ENCODE results near the gene DPP7. TPM values are rescaled to one million over a fixed set of nuclear protein-coding genes. Genes with fewer than 3 reads are reported as not detected.

Gene DPP7
- total RNA-seq, 1 donor from 2014 or later = 137 TPM

GRCh38 chr9:137067860-137068538 is 46.5 kb downstream of the DPP7 start:
- TF ChIP-seq, protein P1, sequence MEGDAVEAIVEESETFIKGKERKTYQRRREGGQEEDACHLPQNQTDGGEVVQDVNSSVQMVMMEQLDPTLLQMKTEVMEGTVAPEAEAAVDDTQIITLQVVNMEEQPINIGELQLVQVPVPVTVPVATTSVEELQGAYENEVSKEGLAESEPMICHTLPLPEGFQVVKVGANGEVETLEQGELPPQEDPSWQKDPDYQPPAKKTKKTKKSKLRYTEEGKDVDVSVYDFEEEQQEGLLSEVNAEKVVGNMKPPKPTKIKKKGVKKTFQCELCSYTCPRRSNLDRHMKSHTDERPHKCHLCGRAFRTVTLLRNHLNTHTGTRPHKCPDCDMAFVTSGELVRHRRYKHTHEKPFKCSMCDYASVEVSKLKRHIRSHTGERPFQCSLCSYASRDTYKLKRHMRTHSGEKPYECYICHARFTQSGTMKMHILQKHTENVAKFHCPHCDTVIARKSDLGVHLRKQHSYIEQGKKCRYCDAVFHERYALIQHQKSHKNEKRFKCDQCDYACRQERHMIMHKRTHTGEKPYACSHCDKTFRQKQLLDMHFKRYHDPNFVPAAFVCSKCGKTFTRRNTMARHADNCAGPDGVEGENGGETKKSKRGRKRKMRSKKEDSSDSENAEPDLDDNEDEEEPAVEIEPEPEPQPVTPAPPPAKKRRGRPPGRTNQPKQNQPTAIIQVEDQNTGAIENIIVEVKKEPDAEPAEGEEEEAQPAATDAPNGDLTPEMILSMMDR (IDR thresholded peaks at IDR 0.05; ENCODE audit: insufficient read depth, low read length, poor library complexity, severe bottlenecking) = peak; percentile 91
- Histone ChIP-seq H3K4me3 (ENCODE audit: low read depth, low read length) (no peak overlapping the region), H3K27me3 (ENCODE audit: control insufficient read depth, insufficient read depth, low read length) (no peaks in the 10 kb centered on the region), H3K36me3 (ENCODE audit: control insufficient read depth, insufficient read depth, low read length) (no peaks in the 10 kb centered on the region)
- DNase-seq (ENCODE audit: low read depth) = no peak

GRCh38 chr9:137066096-137066861 is 48.3 kb downstream of the DPP7 start:
- Histone ChIP-seq H3K36me3 (ENCODE audit: control insufficient read depth, insufficient read depth, low read length) (no peaks in the 10 kb centered on the region), H3K27me3 (ENCODE audit: control insufficient read depth, insufficient read depth, low read length) (no peaks in the 10 kb centered on the region), H3K4me3 (ENCODE audit: low read depth, low read length) (no peak overlapping the region)
- no peak for DNase-seq (ENCODE audit: low read depth)
- TF ChIP-seq, protein P1 (IDR thresholded peaks at IDR 0.05; ENCODE audit: insufficient read depth, low read length, poor library complexity, severe bottlenecking) = no peak

DNA sequence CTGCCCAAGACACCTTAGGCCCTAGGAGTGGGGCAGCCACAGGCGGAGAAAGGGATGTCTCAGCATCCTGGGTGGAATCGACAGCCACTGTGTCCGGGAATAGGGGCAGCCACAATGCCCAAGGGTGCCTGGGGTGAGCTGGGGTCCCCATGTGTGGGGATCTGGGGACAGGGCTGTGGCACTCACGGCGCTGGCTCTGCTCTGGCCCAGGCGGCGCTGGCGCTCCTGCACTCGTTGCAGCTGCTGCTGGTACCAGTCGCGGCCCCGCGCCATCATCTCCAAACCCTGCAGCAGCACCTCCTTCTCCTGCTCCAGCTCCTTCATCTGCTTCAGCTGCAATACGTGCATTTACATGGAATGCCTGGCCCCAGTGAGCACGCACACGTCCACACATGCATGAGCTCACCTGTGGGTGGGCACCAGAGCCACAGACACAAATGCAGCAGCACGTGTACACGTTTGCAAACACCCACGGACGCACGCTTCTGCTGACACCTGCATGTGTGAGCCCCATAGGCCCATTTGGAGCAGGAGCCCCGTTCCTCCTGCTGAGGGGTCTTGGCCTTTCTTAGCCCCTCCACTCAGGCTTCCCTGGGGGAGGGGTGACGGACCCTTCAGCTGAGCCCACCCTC is 49.1 kb downstream of the DPP7 start:
- DNase-seq (ENCODE audit: low read depth) = no peak
- Histone ChIP-seq H3K4me3 (ENCODE audit: low read depth, low read length) (no peak overlapping the region), H3K27me3 (ENCODE audit: control insufficient read depth, insufficient read depth, low read length) (no peaks in the 10 kb centered on the region), H3K36me3 (ENCODE audit: control insufficient read depth, insufficient read depth, low read length) (no peaks in the 10 kb centered on the region)
- TF ChIP-seq, protein P1 (IDR thresholded peaks at IDR 0.05; ENCODE audit: insufficient read depth, low read length, poor library complexity, severe bottlenecking) = no peak

DNA sequence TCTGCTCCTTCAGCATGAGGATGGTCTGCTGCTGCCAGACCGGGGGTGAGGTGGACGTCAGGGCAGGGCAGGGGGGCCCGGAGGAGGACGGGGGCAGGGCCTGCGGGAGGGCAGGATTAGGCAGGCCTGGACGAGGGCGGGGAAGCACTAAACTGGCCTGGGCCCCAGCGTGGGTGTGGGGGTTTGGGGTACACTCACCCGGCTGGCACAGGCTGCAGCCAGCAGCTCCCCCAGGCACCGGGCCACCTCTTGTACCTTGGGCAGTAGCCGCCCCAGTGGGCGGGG is 49.7 kb downstream of the DPP7 start:
- no peak for DNase-seq (ENCODE audit: low read depth)
- Histone ChIP-seq H3K4me3 (ENCODE audit: low read depth, low read length) (no peak overlapping the region), H3K36me3 (ENCODE audit: control insufficient read depth, insufficient read depth, low read length) (no peaks in the 10 kb centered on the region), H3K27me3 (ENCODE audit: control insufficient read depth, insufficient read depth, low read length) (no peaks in the 10 kb centered on the region)
- TF ChIP-seq, protein P1 (IDR thresholded peaks at IDR 0.05; ENCODE audit: insufficient read depth, low read length, poor library complexity, severe bottlenecking) = no peak

GRCh38 chr9:137064027-137064879 is 50.3 kb downstream of the DPP7 start:
- Histone ChIP-seq H3K36me3 (ENCODE audit: control insufficient read depth, insufficient read depth, low read length) (no peaks in the 10 kb centered on the region), H3K4me3 (ENCODE audit: low read depth, low read length) (no peak overlapping the region), H3K27me3 (ENCODE audit: control insufficient read depth, insufficient read depth, low read length) (no peaks in the 10 kb centered on the region)
- DNase-seq (ENCODE audit: low read depth) = no peak
- TF ChIP-seq, protein P1 (IDR thresholded peaks at IDR 0.05; ENCODE audit: insufficient read depth, low read length, poor library complexity, severe bottlenecking) = peak; percentile 94

Data from kidney epithelial cell (primary cell).